ENCODE measurements around the gene ACLY. TPM values are rescaled to one million over a fixed set of nuclear protein-coding genes. Genes with fewer than 3 reads are reported as not detected.
A peak's percentile ranks its signal among the peaks of the same experiment; 100 is the strongest.
"Not testable (repeated sequence)": the region's sequence is repeated elsewhere in the genome, so short reads cannot be mapped to it uniquely, and the experiment has no call there.

ACLY gene
- total RNA-seq, 1 experiment from 2014 or later: 173 TPM

- peaks cover 23% of the 10 kb centered on the region for H3K4me1 ChIP-seq (ENCODE audit: low read length)
- not testable (repeated sequence) for H3K27me3 ChIP-seq (ENCODE audit: low read length); H4K20me1 ChIP-seq (ENCODE audit: insufficient read depth, low read depth, low read length); H3K9me2 ChIP-seq (replicated peaks; ENCODE audit: insufficient read depth, low read length); H3K27ac ChIP-seq (ENCODE audit: low read length); DNase-seq; H3K36me3 ChIP-seq (ENCODE audit: insufficient read depth, low read length); H3K9me3 ChIP-seq (ENCODE audit: low read length)
- H3K79me2 ChIP-seq (ENCODE audit: low read length): peaks cover 14% of the 10 kb centered on the region
- peak overlapping the region; percentile 79 for H3K9ac ChIP-seq (ENCODE audit: low read length)
- H3K4me3 ChIP-seq (ENCODE audit: low read length): peak overlapping the region; percentile 85
- peak overlapping the region; percentile 95 for H3K4me2 ChIP-seq (ENCODE audit: low read depth, low read length, poor library complexity, severe bottlenecking)
- peak overlapping the region; percentile 95; the same call in 1 of the 2 replicates for H2AFZ ChIP-seq (ENCODE audit: low read length)
Observed at GRCh38 chr17:41930833-41931156, 12.0 kb upstream of the ACLY start.

GRCh38 chr17:41930009-41930832 lies 11.5 kb upstream of the ACLY start, which contains the start of gene ODAD4:
ODAD4 (plus strand) TSS chr17:41930617; CDS start chr17:41930724, 107 bp downstream.
- Histone ChIP-seq H3K9me3 (ENCODE audit: low read length) (no peaks in the 10 kb centered on the region), H3K4me2 (ENCODE audit: low read depth, low read length, poor library complexity, severe bottlenecking) (peak within 1 kb of the TSS; percentile 95), H3K4me3 (ENCODE audit: low read length) (peak within 1 kb of the TSS; percentile 85), H3K9me2 (replicated peaks; ENCODE audit: insufficient read depth, low read length) (no peaks in the 10 kb centered on the region), H4K20me1 (ENCODE audit: insufficient read depth, low read depth, low read length) (no peaks in the 10 kb centered on the region), H3K9ac (ENCODE audit: low read length) (peak within 1 kb of the TSS; percentile 79), H2AFZ (ENCODE audit: low read length) (peak within 1 kb of the TSS; percentile 95), H3K36me3 (ENCODE audit: insufficient read depth, low read length) (no peaks in the 10 kb centered on the region), H3K79me2 (ENCODE audit: low read length) (peaks cover 14% of the 10 kb centered on the region), H3K27me3 (ENCODE audit: low read length) (no peaks in the 10 kb centered on the region), H3K4me1 (ENCODE audit: low read length) (peaks cover 23% of the 10 kb centered on the region), H3K27ac (ENCODE audit: low read length) (peak within 1 kb of the TSS; percentile 32)
- DNase-seq: peak; percentile 97

GRCh38 chr17:41928693-41929251 lies 10.0 kb upstream of the ACLY start:
- Histone ChIP-seq H3K9me3 (ENCODE audit: low read length) (no peaks in the 10 kb centered on the region), H2AFZ (ENCODE audit: low read length) (no peak overlapping the region; the same call in 1 of the 2 replicates), H3K4me3 (ENCODE audit: low read length) (peak overlapping the region; percentile 85), H3K4me1 (ENCODE audit: low read length) (peaks cover 23% of the 10 kb centered on the region), H3K27me3 (ENCODE audit: low read length) (no peaks in the 10 kb centered on the region), H3K4me2 (ENCODE audit: low read depth, low read length, poor library complexity, severe bottlenecking) (peak overlapping the region; percentile 95), H3K9ac (ENCODE audit: low read length) (peak overlapping the region; percentile 79; the same call in 1 of the 2 replicates), H3K27ac (ENCODE audit: low read length) (no peak overlapping the region), H3K79me2 (ENCODE audit: low read length) (peaks cover 14% of the 10 kb centered on the region), H3K9me2 (replicated peaks; ENCODE audit: insufficient read depth, low read length) (no peaks in the 10 kb centered on the region), H3K36me3 (ENCODE audit: insufficient read depth, low read length) (no peaks in the 10 kb centered on the region), H4K20me1 (ENCODE audit: insufficient read depth, low read depth, low read length) (no peaks in the 10 kb centered on the region)
- no peak for DNase-seq

- no peaks in the 10 kb centered on the region for H3K36me3 ChIP-seq (ENCODE audit: insufficient read depth, low read length)
- peaks cover 14% of the 10 kb centered on the region for H3K79me2 ChIP-seq (ENCODE audit: low read length)
- no peak overlapping the region for H3K27ac ChIP-seq (ENCODE audit: low read length)
- no peak overlapping the region for H3K4me3 ChIP-seq (ENCODE audit: low read length)
- peaks cover 29% of the 10 kb centered on the region for H3K4me1 ChIP-seq (ENCODE audit: low read length)
- H3K27me3 ChIP-seq (ENCODE audit: low read length): no peaks in the 10 kb centered on the region
- H2AFZ ChIP-seq (ENCODE audit: low read length): no peak overlapping the region
- no peak for DNase-seq
- H3K9me2 ChIP-seq (replicated peaks; ENCODE audit: insufficient read depth, low read length): no peaks in the 10 kb centered on the region
- no peaks in the 10 kb centered on the region for H3K9me3 ChIP-seq (ENCODE audit: low read length)
- no peaks in the 10 kb centered on the region for H4K20me1 ChIP-seq (ENCODE audit: insufficient read depth, low read depth, low read length)
- H3K9ac ChIP-seq (ENCODE audit: low read length): no peak overlapping the region
- no peak overlapping the region for H3K4me2 ChIP-seq (ENCODE audit: low read depth, low read length, poor library complexity, severe bottlenecking)
Observed at GRCh38 chr17:41925991-41926590, 7.3 kb upstream of the ACLY start.

- Histone ChIP-seq H2AFZ (ENCODE audit: low read length) (no peak overlapping the region), H3K9me2 (replicated peaks; ENCODE audit: insufficient read depth, low read length) (no peaks in the 10 kb centered on the region), H4K20me1 (ENCODE audit: insufficient read depth, low read depth, low read length) (peaks cover 27% of the 10 kb centered on the region), H3K36me3 (ENCODE audit: insufficient read depth, low read length) (peaks cover 4% of the 10 kb centered on the region; the same call in 1 of the 2 replicates), H3K9ac (ENCODE audit: low read length) (no peak overlapping the region), H3K4me1 (ENCODE audit: low read length) (peaks cover 47% of the 10 kb centered on the region), H3K4me2 (ENCODE audit: low read depth, low read length, poor library complexity, severe bottlenecking) (no peak overlapping the region), H3K27me3 (ENCODE audit: low read length) (no peaks in the 10 kb centered on the region), H3K4me3 (ENCODE audit: low read length) (no peak overlapping the region), H3K79me2 (ENCODE audit: low read length) (peaks cover 33% of the 10 kb centered on the region), H3K9me3 (ENCODE audit: low read length) (no peaks in the 10 kb centered on the region), H3K27ac (ENCODE audit: low read length) (0 out of 2 replicates have a peak overlapping the region, but pooled peaks have one; percentile 85)
- no peak for DNase-seq
Observed at GRCh38 chr17:41920580-41920955, 1.8 kb upstream of the ACLY start.

GRCh38 chr17:41919840-41920579 lies 1.3 kb upstream of the ACLY start:
- H3K79me2 ChIP-seq (ENCODE audit: low read length): peaks cover 38% of the 10 kb centered on the region
- no peaks in the 10 kb centered on the region for H3K27me3 ChIP-seq (ENCODE audit: low read length)
- H3K9me2 ChIP-seq (replicated peaks; ENCODE audit: insufficient read depth, low read length): no peaks in the 10 kb centered on the region
- H3K36me3 ChIP-seq (ENCODE audit: insufficient read depth, low read length): peaks cover 4% of the 10 kb centered on the region; the same call in 1 of the 2 replicates
- peaks cover 33% of the 10 kb centered on the region for H4K20me1 ChIP-seq (ENCODE audit: insufficient read depth, low read depth, low read length)
- H3K9me3 ChIP-seq (ENCODE audit: low read length): no peaks in the 10 kb centered on the region
- H2AFZ ChIP-seq (ENCODE audit: low read length): no peak overlapping the region
- peak overlapping the region; percentile 74 for H3K4me3 ChIP-seq (ENCODE audit: low read length)
- H3K4me2 ChIP-seq (ENCODE audit: low read depth, low read length, poor library complexity, severe bottlenecking): peak overlapping the region; percentile 90
- H3K9ac ChIP-seq (ENCODE audit: low read length): peak overlapping the region; percentile 88
- peak overlapping the region; percentile 85 for H3K27ac ChIP-seq (ENCODE audit: low read length)
- no peak for DNase-seq
- peaks cover 52% of the 10 kb centered on the region for H3K4me1 ChIP-seq (ENCODE audit: low read length)

- peaks cover 4% of the 10 kb centered on the region; the same call in 1 of the 2 replicates for H3K36me3 ChIP-seq (ENCODE audit: insufficient read depth, low read length)
- no peaks in the 10 kb centered on the region for H3K9me2 ChIP-seq (replicated peaks; ENCODE audit: insufficient read depth, low read length)
- H3K4me1 ChIP-seq (ENCODE audit: low read length): peaks cover 53% of the 10 kb centered on the region
- no peaks in the 10 kb centered on the region for H3K9me3 ChIP-seq (ENCODE audit: low read length)
- no peak for DNase-seq
- peak overlapping the region; percentile 85 for H3K27ac ChIP-seq (ENCODE audit: low read length)
- peak overlapping the region; percentile 85 for H2AFZ ChIP-seq (ENCODE audit: low read length)
- H3K4me2 ChIP-seq (ENCODE audit: low read depth, low read length, poor library complexity, severe bottlenecking): peak overlapping the region; percentile 90
- H3K27me3 ChIP-seq (ENCODE audit: low read length): no peaks in the 10 kb centered on the region
- H3K4me3 ChIP-seq (ENCODE audit: low read length): peak overlapping the region; percentile 74
- H3K9ac ChIP-seq (ENCODE audit: low read length): peak overlapping the region; percentile 88
- peaks cover 38% of the 10 kb centered on the region for H4K20me1 ChIP-seq (ENCODE audit: insufficient read depth, low read depth, low read length)
- peaks cover 45% of the 10 kb centered on the region for H3K79me2 ChIP-seq (ENCODE audit: low read length)
Observed at GRCh38 chr17:41919165-41919817, 540 bp upstream of the ACLY start.
